GM12878 (cell line): ENCODE results near the gene ADA. TPM values are rescaled to one million over a fixed set of nuclear protein-coding genes. Genes with fewer than 3 reads are reported as not detected.
A peak's percentile ranks its signal among the peaks of the same experiment; 100 is the strongest.

Source experiments
- ATF7 ChIP-seq: fragments of 450-650 bp; IDR thresholded peaks from 2 replicates; pipeline ENCODE4 v1.6.1; 2016; ENCODE audit warnings: low read depth, mild to moderate bottlenecking
- BHLHE40 ChIP-seq, 2 experiments: fragments of 450-650 bp in 1 of 2; IDR thresholded peaks; 2 replicates each; pipeline ENCODE4 v1.6.1; 2011 to 2017; ENCODE audit warnings: low read depth in 2 of 2, borderline replicate concordance in 1 of 2, improper control_type of control experiment in 1 of 2, low read length in 1 of 2, mild to moderate bottlenecking in 1 of 2
- CHD2 ChIP-seq: IDR thresholded peaks from 2 replicates; pipeline ENCODE4 v1.6.1; 2011; ENCODE audit warnings: low read depth, low read length, improper control_type of control experiment, borderline replicate concordance
- CREB1 ChIP-seq: IDR thresholded peaks from 2 replicates; pipeline ENCODE4 v1.6.1; 2012; ENCODE audit warnings: low read depth, mild to moderate bottlenecking, inconsistent platforms
- DPF2 ChIP-seq: fragments of 450-650 bp; IDR thresholded peaks from 2 replicates; pipeline ENCODE4 v1.6.1; 2017; ENCODE audit warnings: mild to moderate bottlenecking
- EED ChIP-seq: sonication (generic); IDR thresholded peaks from 2 replicates; pipeline ENCODE4 v1.6.1; 2016; ENCODE audit warnings: antibody characterized with exemption, low read depth
- ESRRA ChIP-seq: IDR thresholded peaks from 2 replicates; pipeline ENCODE4 v1.6.1; 2012; ENCODE audit warnings: mild to moderate bottlenecking, low read length, improper control_type of control experiment
- FOS ChIP-seq: IDR thresholded peaks from 3 replicates; pipeline ENCODE4 v1.6.1; 2011; ENCODE audit warnings: borderline replicate concordance; ENCODE audit not compliant: insufficient read length; ENCODE audit errors: extremely low read depth
- FOXM1 ChIP-seq: IDR thresholded peaks from 2 replicates; pipeline ENCODE4 v1.6.1; 2012; ENCODE audit warnings: low read depth, mild to moderate bottlenecking, inconsistent platforms, low read length, moderate library complexity
- GABPA ChIP-seq: IDR thresholded peaks from 2 replicates; pipeline ENCODE4 v1.6.1; 2014; ENCODE audit warnings: antibody characterized with exemption, low read depth, mild to moderate bottlenecking, inconsistent platforms
- HCFC1 ChIP-seq: fragments of 150-350 bp; IDR thresholded peaks from 2 replicates; pipeline ENCODE4 v1.6.1; 2014; ENCODE audit warnings: low read length
- IKZF1 ChIP-seq: fragments of 450-650 bp; conservative IDR thresholded peaks from 2 replicates; pipeline ENCODE4 v1.6.1; 2017; ENCODE audit warnings: antibody characterized with exemption, mild to moderate bottlenecking
- IRF4 ChIP-seq: IDR thresholded peaks from 2 replicates; pipeline ENCODE4 v1.6.1; 2011; ENCODE audit warnings: low read depth, low read length
- JUNB ChIP-seq: IDR thresholded peaks from 2 replicates; pipeline ENCODE4 v1.6.1; 2016; ENCODE audit warnings: antibody characterized with exemption, mild to moderate bottlenecking
- KDM1A ChIP-seq: fragments of 200-600 bp; sonication (generic); IDR thresholded peaks from 2 replicates; pipeline ENCODE4 v1.6.1; 2016; ENCODE audit warnings: borderline replicate concordance
- LARP7 ChIP-seq: fragments of 450-650 bp; IDR thresholded peaks from 2 replicates; pipeline ENCODE4 v1.6.1; 2017; ENCODE audit warnings: mild to moderate bottlenecking
- MEF2B ChIP-seq: fragments of 450-650 bp; IDR thresholded peaks from 2 replicates; pipeline ENCODE4 v1.6.1; 2018; ENCODE audit warnings: mild to moderate bottlenecking, moderate library complexity; ENCODE audit not compliant: partially characterized antibody, poor library complexity, severe bottlenecking
- MXI1 ChIP-seq: fragments of 150-350 bp; IDR thresholded peaks from 2 replicates; pipeline ENCODE4 v1.6.1; 2011; ENCODE audit warnings: low read depth, mild to moderate bottlenecking, inconsistent platforms, low read length, improper control_type of control experiment
- PAX8 ChIP-seq: fragments of 450-650 bp; IDR thresholded peaks from 2 replicates; pipeline ENCODE4 v1.6.1; 2017; ENCODE audit warnings: mild to moderate bottlenecking, moderate library complexity
- POLR2AphosphoS2 ChIP-seq: IDR thresholded peaks from 2 replicates; pipeline ENCODE4 v1.6.1; 2011; ENCODE audit warnings: low read depth, mild to moderate bottlenecking, low read length, improper control_type of control experiment, moderate library complexity
- RAD21 ChIP-seq: IDR thresholded peaks from 2 replicates; pipeline ENCODE4 v1.6.1; 2011; ENCODE audit warnings: mild to moderate bottlenecking, low read depth, low read length, moderate library complexity; ENCODE audit not compliant: insufficient read depth
- RCOR1 ChIP-seq: conservative IDR thresholded peaks from 2 replicates; pipeline ENCODE4 v1.6.1; 2012; ENCODE audit warnings: low read depth, low read length, improper control_type of control experiment
- SMARCA5 ChIP-seq: fragments of 450-650 bp; IDR thresholded peaks from 2 replicates; pipeline ENCODE4 v1.6.1; 2017; ENCODE audit warnings: mild to moderate bottlenecking
- SREBF1 ChIP-seq: IDR thresholded peaks from 2 replicates; pipeline ENCODE4 v1.6.1; 2012; ENCODE audit warnings: mild to moderate bottlenecking, low read length
- STAT3 ChIP-seq: IDR thresholded peaks from 2 replicates; pipeline ENCODE4 v1.6.1; 2011; ENCODE audit warnings: low read depth, low read length, improper control_type of control experiment
- SUZ12 ChIP-seq: fragments of 200-600 bp; sonication (generic); IDR thresholded peaks from one replicate; pipeline ENCODE4 v1.6.1; 2018; ENCODE audit warnings: antibody characterized with exemption, mild to moderate bottlenecking; ENCODE audit not compliant: unreplicated experiment
- TCF3 ChIP-seq: IDR thresholded peaks from 2 replicates; pipeline ENCODE4 v1.6.1; 2012; ENCODE audit warnings: low read depth, mild to moderate bottlenecking, low read length, borderline replicate concordance; ENCODE audit not compliant: insufficient read depth
- YY1 ChIP-seq: IDR thresholded peaks from 2 replicates; pipeline ENCODE4 v1.6.1; 2011; ENCODE audit warnings: low read depth, mild to moderate bottlenecking, low read length
- ZBTB11 ChIP-seq: fragments of 450-650 bp; formaldehyde crosslinking; IDR thresholded peaks from 2 replicates; pipeline ENCODE4 v1.5.0; 2022; ENCODE audit warnings: mild to moderate bottlenecking, missing genetic modification characterization
- polyA plus RNA-seq, 11 experiments: library from polyadenylated mRNA; depleted of rRNA in 4 of 11; unstranded in 6 of 11; stranded (reverse) in 5 of 11; fragments of >200 nt; fragmentation: Nextera tagmentation in 4 of 11; fragmentation: Illumina TruSeq in 1 of 11; extraction: Ambion mirVana in 4 of 11; extraction: Trizol in 1 of 11; gene quantifications; 1 replicate in 1 of 11; 2 replicates in 10 of 11; pipeline versions ENCODE4 v1.2.1 to v1.2.3, GENCODE V29; 2011 to 2016; ENCODE audit warnings: inconsistent platforms in 2 of 11, missing spikeins in 2 of 11, low read depth in 1 of 11
- total RNA-seq, 4 experiments: library from RNA; depleted of rRNA in 3 of 4; stranded (reverse); fragments of >200 nt in 3 of 4; fragmentation: Illumina TruSeq in 1 of 4; extraction: Trizol in 1 of 4; gene quantifications; 2 replicates each; pipeline versions ENCODE4 v1.2.1 to v1.2.3, GENCODE V29; 2013 to 2021

Gene ADA
- total and polyA plus RNA-seq, 10 of the 15 experiments (the other 5 are each of a cell fraction or from before 2014, with no cell fraction given) = 40.9 to 217 (median 90.8) TPM

DNA sequence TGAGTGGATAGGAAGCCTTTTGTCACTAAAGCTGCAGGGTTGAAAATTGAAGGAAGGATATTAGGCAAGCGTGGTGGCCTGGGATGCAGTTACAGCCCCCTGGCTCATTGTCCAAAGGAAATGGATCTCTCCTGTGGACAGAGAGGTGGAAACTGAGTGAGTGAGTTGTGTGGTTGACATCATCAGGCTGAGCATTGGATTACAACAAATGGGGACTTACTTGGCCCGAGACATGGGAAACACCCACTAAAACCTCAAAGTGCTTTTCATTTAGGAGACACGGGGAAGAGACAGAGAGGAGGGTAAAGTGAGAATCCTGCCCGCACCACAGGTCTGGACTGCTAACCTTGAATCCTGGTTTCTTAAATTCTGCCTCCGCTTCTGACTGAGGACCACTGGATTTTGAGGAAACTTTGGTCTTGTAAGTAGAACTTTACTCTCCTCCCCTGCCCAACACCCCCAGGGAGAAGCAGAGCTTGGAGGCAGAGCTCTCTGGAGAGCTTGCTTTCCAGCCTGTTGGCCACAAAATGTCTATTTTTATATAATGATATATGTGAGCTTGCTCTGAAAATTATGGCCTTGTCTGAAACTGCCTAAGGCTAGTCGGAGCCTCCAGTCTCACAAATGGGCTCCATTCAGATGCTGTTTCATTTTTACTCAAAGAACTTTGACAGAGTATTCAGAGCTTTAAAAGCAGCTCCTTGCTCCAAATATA, 69.0 kb downstream of the ADA start, which contains the start of gene PKIG (continued):
- TF ChIP-seq LARP7 (no peak), CHD2 (no peak), ZBTB11 (CRISPR knock-in tag) (no peak), YY1 (0 out of 2 replicates have a peak, but pooled peaks have one; percentile 25), MXI1 (0 out of 2 replicates have a peak, but pooled peaks have one; percentile 25), ATF7 (peak; percentile 72), IKZF1 (peak; percentile 81), CREB1 (0 out of 2 replicates have a peak, but pooled peaks have one; percentile 32), BHLHE40 (IDR thresholded peaks at IDR 0.05; ENCODE audit: borderline replicate concordance in 1 of 2, low read depth in 2 of 2, low read length in 1 of 2) (peak in 1 of 2 experiments; percentile 43; a peak in 1 of 4 replicates), TCF3 (no peak), PAX8 (no peak), MEF2B (no peak), RCOR1 (no peak), POLR2AphosphoS2 (no peak), JUNB (peak; percentile 61; the same call in 1 of the 2 replicates), FOS (no peak), STAT3 (no peak), HCFC1 (no peak), FOXM1 (no peak), DPF2 (peak; percentile 17; the same call in 1 of the 2 replicates), SUZ12 (no peak), EED (peak; percentile 91), RAD21 (no peak), SMARCA5 (no peak), SREBF1 (no peak), GABPA (no peak), ESRRA (no peak), KDM1A (no peak), IRF4 (no peak)
